BJ (cell line): ENCODE measurements around the gene BORCS6. TPM values are rescaled to one million over a fixed set of nuclear protein-coding genes. Genes with fewer than 3 reads are reported as not detected.
"Not testable (repeated sequence)": the region's sequence is repeated elsewhere in the genome, so short reads cannot be mapped to it uniquely, and the experiment has no call there.

ENCODE experiments used
- CTCF ChIA-PET: fragments of 350-600 bp; formaldehyde crosslinking; extraction: SDS; loops from one replicate; lab custom pipeline; 2021; ENCODE audit warnings: antibody characterized with exemption, inconsistent platforms; lab: Yijun Ruan, JAX
- POLR2A ChIA-PET: fragments of 300-600 bp; sonication (Branson Sonifier 250); formaldehyde crosslinking; extraction: SDS; loops from one replicate; lab custom pipeline; 2021; ENCODE audit warnings: antibody characterized with exemption; lab: Charles Lee
- DNase-seq: peaks from one replicate; pipeline ENCODE4 v3.0.0-alpha.2; 2011; ENCODE audit warnings: low read depth
- H3K27me3 ChIP-seq: 2 replicates; pipeline ENCODE4 v1.6.0; 2011; ENCODE audit warnings: low read length; ENCODE audit not compliant: control insufficient read depth, insufficient read depth
- H3K36me3 ChIP-seq: 2 replicates; pipeline ENCODE4 v1.5.1; 2011; ENCODE audit warnings: low read length; ENCODE audit not compliant: control insufficient read depth, insufficient read depth
- H3K4me3 ChIP-seq: 2 replicates; pipeline ENCODE4 v1.5.1; 2011; ENCODE audit warnings: low read depth, mild to moderate bottlenecking, control low read depth, low read length
- CTCF ChIP-seq: IDR thresholded peaks from 2 replicates; pipeline ENCODE4 v1.5.1; 2011; ENCODE audit warnings: low read depth, mild to moderate bottlenecking, control low read depth, inconsistent platforms, low read length, moderate library complexity; ENCODE audit not compliant: insufficient read depth
- polyA plus RNA-seq: library from polyadenylated mRNA; depleted of rRNA; stranded (reverse); fragments of >200 nt; gene quantifications from 2 replicates; pipeline ENCODE4 v1.2.3, GENCODE V29; 2011

The BORCS6 gene
- polyA plus RNA-seq, 1 experiment, result 4.5 TPM

- ChIA-PET CTCF (interaction anchor here (0.8 to 4.8 kb wide), 9 partner anchors 29 to 135 kb away, joined by 3 to 21 read pairs (median 4); partner anchors contain the start of genes ALOX12B, ALOXE3 and BORCS6), POLR2A (no interaction called here)
- no peak for TF ChIP-seq CTCF
These were observed 32.3 kb upstream of the BORCS6 start for GRCh38 chr17:8222380-8222629.

GRCh38 chr17:8221663-8222379 is 31.8 kb upstream of the BORCS6 start:
- Histone ChIP-seq H3K36me3 (no peaks in the 10 kb centered on the region), H3K27me3 (no peaks in the 10 kb centered on the region), H3K4me3 (peak overlapping the region; percentile 53)
- CTCF ChIA-PET, result interaction anchor here (0.8 to 4.8 kb wide), 14 partner anchors 28 to 147 kb away, joined by 3 to 21 read pairs (median 4); partner anchors contain the start of genes ALOX12B, ALOXE3 and BORCS6
- peak; percentile 64 for DNase-seq
- no peak for TF ChIP-seq CTCF
- POLR2A ChIA-PET, result interaction anchor here (0.7 to 0.8 kb wide), 3 partner anchors 26 to 35 kb away, joined by 3 to 10 read pairs (median 3); partner anchors contain the start of gene CTC1

More at GRCh38 chr17:8222380-8222629, 32.3 kb upstream of the BORCS6 start:
- H3K4me3 ChIP-seq, result peak overlapping the region; percentile 53
- H3K36me3 ChIP-seq, result no peaks in the 10 kb centered on the region
- H3K27me3 ChIP-seq, result no peaks in the 10 kb centered on the region
- no peak for DNase-seq

GRCh38 chr17:8220783-8221662 is 31.0 kb upstream of the BORCS6 start:
- DNase-seq, result peak; percentile 81
- no peak for TF ChIP-seq CTCF
- peak overlapping the region; percentile 53 for H3K4me3 ChIP-seq
- POLR2A ChIA-PET, result interaction anchor here (0.5 to 0.8 kb wide), 4 partner anchors 11 to 34 kb away, joined by 3 to 10 read pairs (median 4); partner anchors contain the start of genes AURKB and CTC1
- CTCF ChIA-PET, result interaction anchor here (0.6 to 4.8 kb wide), 13 partner anchors 30 to 147 kb away, joined by 3 to 21 read pairs (median 4); partner anchors contain the start of genes ALOXE3 and BORCS6
- no peaks in the 10 kb centered on the region for H3K36me3 ChIP-seq
- H3K27me3 ChIP-seq, result no peaks in the 10 kb centered on the region

GRCh38 chr17:8214000-8214399 is 24.0 kb upstream of the BORCS6 start:
- POLR2A ChIA-PET, CTCF ChIA-PET: not testable (repeated sequence)

GRCh38 chr17:8212312-8213180 is 22.6 kb upstream of the BORCS6 start:
- TF ChIP-seq CTCF, result no peak
- H3K27me3 ChIP-seq, result no peaks in the 10 kb centered on the region
- H3K36me3 ChIP-seq, result no peaks in the 10 kb centered on the region
- no peak for DNase-seq
- CTCF ChIA-PET, result interaction anchor here (1.3 kb wide), 1 partner anchor 88 kb away, joined by 3 read pairs; no protein-coding TSS in a partner anchor
- H3K4me3 ChIP-seq, result no peak overlapping the region
- POLR2A ChIA-PET, result interaction anchor here (0.6 kb wide), 1 partner anchor 25 kb away, joined by 3 read pairs; no protein-coding TSS in a partner anchor

More at GRCh38 chr17:8214000-8214399, 24.0 kb upstream of the BORCS6 start:
- H3K27me3 ChIP-seq, DNase-seq, H3K4me3 ChIP-seq, H3K36me3 ChIP-seq: not testable (repeated sequence)
